Measurements from ENCODE around the gene SRPK3. TPM values are rescaled to one million over a fixed set of nuclear protein-coding genes. Genes with fewer than 3 reads are reported as not detected.
A peak's percentile ranks its signal among the peaks of the same experiment; 100 is the strongest.

SRPK3 gene
- total and polyA plus RNA-seq, 5 experiments from 2014 or later: not detected

DNA sequence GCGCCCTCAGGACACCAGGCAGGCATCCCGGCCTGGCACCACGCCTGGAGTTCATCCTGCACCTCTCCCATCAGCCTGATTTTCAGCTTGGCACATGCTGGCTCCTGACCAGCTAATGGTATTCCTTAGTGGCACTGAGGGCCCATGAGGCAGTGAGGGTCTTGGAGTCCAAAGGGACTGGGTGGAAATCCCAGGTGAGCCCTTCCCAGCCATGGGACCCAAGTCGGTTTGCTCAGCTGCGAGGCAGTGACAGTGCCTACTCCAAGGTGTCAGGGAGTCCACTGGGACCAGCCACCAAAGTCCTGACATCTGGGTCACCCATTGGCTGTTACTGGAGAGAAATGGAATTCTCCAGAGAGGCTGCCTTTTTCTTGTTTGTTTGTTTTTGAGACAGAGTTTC, 18.5 kb downstream of the SRPK3 start:
- H3K27ac Mint-ChIP-seq: no peak overlapping the region
- no peak for ATAC-seq
- no peak for DNase-seq

DNA sequence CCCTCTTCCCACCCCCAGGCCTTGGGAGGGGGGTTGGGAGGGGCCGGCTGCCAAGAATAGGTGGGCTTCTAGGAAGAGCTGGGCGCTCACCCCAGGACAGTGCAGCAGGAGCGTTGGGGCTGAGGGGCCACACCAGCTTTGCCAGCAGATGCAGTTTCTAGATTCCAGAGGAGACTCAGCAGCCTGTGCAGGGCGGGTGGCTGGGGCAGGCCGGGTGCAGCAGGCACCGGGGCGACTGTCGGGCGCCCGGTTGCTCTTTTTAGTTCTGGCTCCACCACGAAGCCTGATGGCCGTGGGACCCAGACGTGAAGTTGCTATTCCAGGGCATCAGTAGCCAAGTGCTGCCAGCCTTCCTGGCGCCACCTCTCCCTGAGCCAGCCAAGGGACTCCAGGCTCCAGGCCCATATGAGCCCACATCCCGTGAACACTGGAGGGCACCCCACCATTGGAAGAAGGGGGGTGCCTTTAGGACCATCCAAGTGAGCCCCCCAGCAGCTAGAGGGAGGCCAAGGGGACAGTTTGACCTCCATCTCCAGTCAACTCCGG, 19.4 kb downstream of the SRPK3 start:
- peaks cover 0 to 17% (median 15%) of the 10 kb centered on the region in 4 donors for H3K4me1 Mint-ChIP-seq
- H3K27me3 Mint-ChIP-seq: no peaks in the 10 kb centered on the region
- no peak overlapping the region for H3K4me3 Mint-ChIP-seq
- POLR2A ChIA-PET: no interaction called here
- ATAC-seq (no peak), DNase-seq (no peak)
- H3K27ac Mint-ChIP-seq: no peak overlapping the region
- peaks cover 0 to 14% (median 0%) of the 10 kb centered on the region in 3 donors for H3K36me3 Mint-ChIP-seq
- no peaks in the 10 kb centered on the region for H3K9me3 Mint-ChIP-seq

More for the DNA sequence above, 18.5 kb downstream of the SRPK3 start:
- Mint-ChIP-seq H3K36me3 (peaks cover 0 to 14% (median 0%) of the 10 kb centered on the region in 3 donors), H3K4me1 (peaks cover 0 to 19% (median 16%) of the 10 kb centered on the region in 4 donors), H3K27me3 (no peaks in the 10 kb centered on the region), H3K4me3 (no peak overlapping the region), H3K9me3 (no peaks in the 10 kb centered on the region)
- POLR2A ChIA-PET: no interaction called here

DNA sequence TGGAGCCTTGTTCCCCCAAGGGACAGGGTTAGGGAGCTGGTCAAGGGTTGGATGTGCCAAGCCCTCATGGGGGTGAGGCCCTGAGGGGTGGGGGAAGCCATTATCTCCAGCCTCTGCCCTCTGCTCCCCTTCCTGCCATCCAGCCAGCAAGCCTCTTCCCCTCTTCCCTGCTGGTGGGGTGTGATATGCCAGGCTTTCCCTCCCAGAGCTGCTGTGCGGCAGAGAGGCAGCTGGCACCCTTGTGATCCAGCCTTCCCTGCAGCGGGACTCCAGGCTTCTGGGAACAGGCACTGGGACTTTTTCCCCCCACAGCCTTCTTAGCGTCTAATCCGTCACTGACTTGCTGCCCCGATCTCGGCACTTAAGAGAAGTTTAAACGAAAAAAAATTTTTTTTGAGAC, 19.9 kb downstream of the SRPK3 start:
- POLR2A ChIA-PET: no interaction called here
- H3K9me3 Mint-ChIP-seq: no peaks in the 10 kb centered on the region
- no peak overlapping the region for H3K4me3 Mint-ChIP-seq

DNA sequence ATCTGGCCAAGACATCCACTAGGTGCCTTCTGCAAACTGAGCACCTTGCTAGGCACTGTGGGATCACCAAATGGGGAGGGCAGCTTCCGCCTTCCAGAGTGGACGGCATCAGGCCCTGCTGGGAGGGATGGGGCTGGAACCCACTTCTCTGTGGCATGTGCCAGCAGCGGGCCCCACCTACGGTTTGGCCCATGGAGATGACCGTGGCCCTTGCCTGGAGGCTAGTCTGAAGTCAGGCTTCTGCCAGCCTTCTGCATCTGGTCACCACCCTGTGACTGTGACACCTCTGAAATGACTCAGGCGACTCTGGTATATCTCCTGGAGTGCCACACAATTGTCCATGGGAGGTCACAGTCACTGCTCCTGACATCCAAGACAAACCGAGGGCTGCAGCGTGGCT, 20.8 kb downstream of the SRPK3 start:
- no peaks in the 10 kb centered on the region for H3K9me3 Mint-ChIP-seq
- no peak for DNase-seq
- H3K27ac Mint-ChIP-seq: no peak overlapping the region
- no peaks in the 10 kb centered on the region for H3K27me3 Mint-ChIP-seq
- peaks cover 0 to 5% (median 3%) of the 10 kb centered on the region in 4 donors for H3K4me1 Mint-ChIP-seq
- POLR2A ChIA-PET: no interaction called here
- no peak for ATAC-seq
- H3K4me3 Mint-ChIP-seq: no peak overlapping the region
- peaks cover 0 to 11% (median 0%) of the 10 kb centered on the region in 3 donors for H3K36me3 Mint-ChIP-seq

More for the DNA sequence above, 19.9 kb downstream of the SRPK3 start:
- Mint-ChIP-seq H3K27me3 (no peaks in the 10 kb centered on the region), H3K36me3 (peaks cover 0 to 14% (median 0%) of the 10 kb centered on the region in 3 donors), H3K4me1 (peaks cover 0 to 14% (median 12%) of the 10 kb centered on the region in 4 donors), H3K27ac (no peak overlapping the region)
- no peak for ATAC-seq
- DNase-seq: no peak

DNA sequence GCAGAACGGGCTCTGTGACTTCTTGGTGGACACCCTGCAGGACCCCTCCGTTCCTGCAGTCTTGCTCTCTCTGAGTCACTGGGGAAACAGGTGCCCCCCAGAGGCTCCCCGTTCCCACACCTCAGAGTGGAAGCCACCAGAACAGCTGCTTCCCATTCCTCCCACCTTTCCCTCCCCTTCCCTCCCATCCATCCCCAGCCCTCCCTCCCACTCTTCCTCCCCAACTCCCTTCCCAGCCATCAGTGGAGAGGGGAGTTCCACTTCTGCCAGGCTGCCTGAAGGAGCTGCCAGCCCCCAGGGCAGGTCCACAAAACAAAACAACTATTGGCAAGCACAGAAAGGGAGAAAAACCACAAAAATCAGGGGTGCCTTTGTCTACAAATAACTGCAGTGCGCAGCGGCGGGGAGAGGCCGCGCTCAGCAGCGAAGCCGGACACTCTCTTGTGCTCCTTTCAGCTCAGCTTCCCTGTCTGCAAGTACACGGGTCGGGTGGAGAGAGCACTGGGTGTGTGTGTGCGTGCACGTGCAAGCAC, 21.7 kb downstream of the SRPK3 start:
- no peak for DNase-seq
- Mint-ChIP-seq H3K4me3 (no peak overlapping the region), H3K4me1 (peaks cover 0 to 3% (median under 1%) of the 10 kb centered on the region in 4 donors), H3K27ac (peak overlapping the region in 2 of 10 donors; percentile 36 to 40), H3K9me3 (no peaks in the 10 kb centered on the region), H3K27me3 (no peaks in the 10 kb centered on the region), H3K36me3 (peaks cover 0 to 7% (median 0%) of the 10 kb centered on the region in 3 donors)
- no peak for ATAC-seq
- POLR2A ChIA-PET: no interaction called here

DNA sequence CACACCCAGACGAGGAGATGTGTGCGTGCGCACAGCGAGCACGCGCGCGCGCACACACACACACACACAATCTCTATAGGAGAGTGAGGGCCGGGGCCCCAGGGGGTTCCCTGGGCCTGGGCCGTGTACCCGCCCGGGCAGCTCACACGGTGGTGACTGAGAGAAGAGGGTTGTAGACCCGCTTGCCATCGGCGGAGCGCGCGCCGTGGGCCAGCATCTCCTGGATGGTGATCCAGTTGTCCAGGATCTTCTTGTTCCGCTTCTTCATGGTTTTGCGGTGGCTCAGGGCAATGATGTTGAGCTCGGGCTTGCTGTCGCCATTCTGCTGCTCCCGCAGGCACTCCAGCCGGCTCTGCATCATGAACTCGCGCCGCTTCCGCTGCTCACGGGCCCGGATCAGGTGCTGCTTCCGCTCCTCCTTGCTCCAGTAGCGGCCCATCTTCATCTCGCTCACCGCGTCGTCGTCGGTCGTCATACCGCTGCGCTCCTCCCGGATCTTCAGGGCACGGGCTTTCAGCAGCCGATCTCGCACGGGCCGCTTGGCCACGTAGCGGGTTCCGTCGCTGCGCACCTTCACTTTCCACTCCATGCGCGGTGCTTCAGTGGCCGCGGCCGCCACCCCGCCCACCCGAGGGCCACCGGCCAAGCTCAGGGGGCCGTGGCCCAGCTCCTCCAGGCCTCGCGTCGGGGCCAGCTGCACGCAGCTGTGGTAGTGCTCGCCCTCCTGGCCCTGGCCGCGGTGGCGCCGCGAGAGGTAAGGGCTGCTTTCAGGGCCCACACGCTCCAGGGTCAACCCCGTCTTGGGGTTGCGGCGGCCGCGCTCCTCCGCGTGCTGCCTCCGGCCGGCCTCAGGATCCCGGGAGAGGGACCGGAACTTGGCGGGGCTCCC, 22.6 kb downstream of the SRPK3 start:
- Mint-ChIP-seq H3K4me1 (peaks cover 0 to 3% (median 0%) of the 10 kb centered on the region in 4 donors), H3K36me3 (peaks cover 0 to 4% (median 0%) of the 10 kb centered on the region in 3 donors), H3K4me3 (no peak overlapping the region), H3K9me3 (no peaks in the 10 kb centered on the region), H3K27ac (no peak overlapping the region), H3K27me3 (no peaks in the 10 kb centered on the region)
- no peak for DNase-seq
- POLR2A ChIA-PET: no interaction called here
- ATAC-seq: no peak

DNA sequence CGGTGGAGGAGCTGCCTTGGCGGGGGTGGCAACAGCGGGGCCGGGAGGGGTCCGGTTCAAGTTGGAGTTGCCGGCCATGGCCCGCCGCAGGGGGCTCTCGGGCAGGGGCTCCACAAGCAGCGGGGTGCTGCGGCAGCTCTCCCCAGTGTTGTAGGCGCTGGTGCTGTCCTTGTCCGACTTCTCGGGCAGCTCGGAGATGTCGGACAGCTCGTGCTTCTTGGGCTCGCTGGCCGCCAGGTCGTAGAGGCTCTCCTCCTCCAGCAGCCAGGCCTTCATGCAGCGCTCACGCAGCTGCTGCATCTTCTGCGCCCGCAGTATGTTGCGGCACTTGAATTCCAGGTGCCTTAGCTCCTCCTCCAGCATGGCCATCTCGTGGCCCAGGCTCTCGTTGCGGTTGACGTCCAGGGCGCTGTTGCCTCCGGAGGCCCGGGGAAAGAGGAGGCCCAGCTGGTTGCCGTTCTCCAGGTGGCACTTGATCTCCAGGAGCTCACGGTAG, 23.3 kb downstream of the SRPK3 start:
- Mint-ChIP-seq H3K9me3 (no peaks in the 10 kb centered on the region), H3K27me3 (no peaks in the 10 kb centered on the region), H3K27ac (no peak overlapping the region), H3K4me1 (peaks cover 0 to 3% (median 0%) of the 10 kb centered on the region in 4 donors), H3K36me3 (no peaks in the 10 kb centered on the region), H3K4me3 (no peak overlapping the region)
- DNase-seq (no peak), ATAC-seq (no peak)
- POLR2A ChIA-PET: no interaction called here

DNA sequence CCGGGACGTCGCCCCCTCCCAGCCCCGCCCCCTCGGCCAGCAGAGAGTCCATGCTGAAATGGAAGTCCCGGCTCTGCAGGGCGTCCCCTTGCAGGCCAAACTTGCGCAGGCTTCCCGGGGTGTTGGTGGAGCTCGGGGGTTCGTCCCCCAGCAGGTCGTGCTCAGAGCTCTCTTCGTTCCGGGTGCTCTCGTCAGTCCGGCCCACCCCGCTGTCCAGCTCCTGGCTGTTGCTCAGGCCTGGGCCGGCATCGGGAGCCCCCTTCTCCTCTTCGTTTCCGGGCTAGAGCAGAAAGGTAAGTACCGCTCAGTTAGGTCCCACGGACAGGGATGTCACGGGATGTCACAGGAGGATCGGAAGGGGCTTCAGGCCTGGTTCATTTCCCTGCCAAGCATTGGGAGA, 23.8 kb downstream of the SRPK3 start:
- DNase-seq: no peak

DNA sequence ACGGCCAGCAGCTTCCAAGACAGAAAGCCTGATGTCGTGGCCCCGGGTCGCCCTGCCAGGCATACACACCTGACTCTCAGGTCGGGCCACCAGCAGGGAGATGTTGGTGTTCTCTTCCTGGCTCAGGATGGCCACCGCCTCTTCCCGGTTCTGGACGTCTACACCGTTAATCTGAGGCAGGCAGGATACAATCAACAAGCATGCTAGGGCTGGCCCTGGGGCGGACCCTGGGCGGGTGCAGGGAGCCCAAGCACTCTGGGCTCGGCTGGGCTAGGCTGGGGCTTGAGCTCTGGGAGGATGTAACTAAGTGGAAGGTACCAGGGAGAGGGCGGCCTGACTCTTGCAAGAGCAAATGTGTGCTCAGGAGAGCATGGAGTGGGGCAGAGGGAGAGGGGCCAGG, 24.6 kb downstream of the SRPK3 start:
- Mint-ChIP-seq H3K36me3 (no peaks in the 10 kb centered on the region), H3K4me3 (no peak overlapping the region), H3K9me3 (no peaks in the 10 kb centered on the region), H3K27ac (peak overlapping the region in 1 of 10 donors; percentile 12), H3K27me3 (no peaks in the 10 kb centered on the region), H3K4me1 (peaks cover 0 to 3% (median 0%) of the 10 kb centered on the region in 4 donors)
- DNase-seq (no peak), ATAC-seq (no peak)
- POLR2A ChIA-PET: interaction anchor here (1.0 kb wide), 1 partner anchor 13 kb away, joined by 4 read pairs; no protein-coding TSS in a partner anchor

More for the DNA sequence above, 23.8 kb downstream of the SRPK3 start:
- Mint-ChIP-seq H3K9me3 (no peaks in the 10 kb centered on the region), H3K36me3 (no peaks in the 10 kb centered on the region), H3K27ac (no peak overlapping the region), H3K4me3 (no peak overlapping the region), H3K27me3 (no peaks in the 10 kb centered on the region), H3K4me1 (peaks cover 0 to 3% (median 0%) of the 10 kb centered on the region in 4 donors)
- POLR2A ChIA-PET: no interaction called here
- no peak for ATAC-seq

DNA sequence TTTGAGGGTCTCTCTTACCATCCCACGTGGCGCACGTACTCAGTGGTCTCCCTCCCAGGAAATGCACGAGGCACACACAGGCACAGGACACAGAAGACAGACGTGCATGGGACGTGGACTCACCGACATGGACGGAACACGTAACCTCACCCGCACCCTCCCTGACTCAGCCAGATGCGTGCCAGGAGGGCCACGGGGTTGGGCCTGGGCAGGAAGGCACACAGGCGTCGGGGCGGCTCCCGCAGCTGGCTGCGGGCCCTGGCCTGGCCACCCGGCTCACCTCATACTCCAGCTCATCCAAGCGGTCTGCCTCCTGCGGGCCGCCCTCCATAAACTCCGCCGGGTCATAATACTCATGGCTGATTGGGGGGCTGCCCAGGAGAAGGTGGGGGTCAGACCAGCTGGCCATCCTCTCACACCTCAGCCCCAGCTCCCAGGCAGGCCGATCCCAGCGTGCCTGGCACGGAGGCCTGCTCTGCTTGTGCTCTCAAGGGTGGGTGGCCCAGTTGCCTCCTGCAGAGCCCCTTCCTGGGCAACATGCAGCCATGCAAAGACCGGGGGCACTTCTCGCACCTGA, 26.2 kb downstream of the SRPK3 start:
- Mint-ChIP-seq H3K27me3 (no peaks in the 10 kb centered on the region), H3K36me3 (no peaks in the 10 kb centered on the region), H3K9me3 (no peaks in the 10 kb centered on the region), H3K4me1 (peaks cover 0 to 3% (median 0%) of the 10 kb centered on the region in 4 donors), H3K4me3 (no peak overlapping the region), H3K27ac (no peak overlapping the region)
- no peak for DNase-seq
- no peak for ATAC-seq
- POLR2A ChIA-PET: no interaction called here

DNA sequence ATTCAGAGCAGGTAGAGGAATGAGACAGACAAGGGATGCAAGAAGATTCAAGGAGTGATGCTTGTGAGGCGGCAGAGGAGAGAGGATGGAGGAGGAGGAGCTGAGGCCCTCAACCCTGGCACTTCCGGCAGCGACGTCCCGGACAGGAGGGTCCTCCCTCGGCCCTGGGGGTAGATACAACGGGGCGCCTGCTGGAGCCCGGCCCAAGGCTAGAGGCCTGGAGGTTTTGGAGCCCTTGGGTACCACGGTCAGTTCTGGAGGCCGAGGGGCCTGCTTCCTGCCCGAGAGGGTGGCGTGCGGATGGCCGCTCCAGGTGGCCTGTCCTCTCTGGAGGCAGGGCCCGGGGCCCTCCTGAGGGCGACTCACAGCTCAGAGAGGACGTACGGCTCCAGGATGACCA, 27.1 kb downstream of the SRPK3 start:
- POLR2A ChIA-PET: no interaction called here
- H3K27ac Mint-ChIP-seq: no peak overlapping the region
- H3K4me3 Mint-ChIP-seq: no peak overlapping the region

DNA sequence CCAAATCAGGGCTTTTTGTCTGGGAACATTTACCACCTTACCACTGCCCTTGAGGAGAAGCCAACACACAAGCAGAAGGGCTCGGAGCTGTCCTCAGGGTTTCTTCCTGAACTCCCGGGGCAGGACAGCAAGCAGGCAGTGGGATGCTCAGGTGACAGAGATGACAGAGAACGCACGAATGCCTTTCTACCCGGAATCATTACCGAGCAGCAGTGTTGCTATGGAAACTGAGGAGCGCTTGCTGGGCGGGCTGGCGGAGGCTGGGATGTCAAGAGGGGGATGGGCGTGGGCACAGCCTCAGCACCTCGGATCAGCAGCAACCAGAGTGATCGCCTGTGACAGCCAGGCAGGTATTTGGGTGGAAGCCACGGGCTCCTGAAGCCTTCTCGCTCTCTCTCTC, 31.4 kb downstream of the SRPK3 start:
- no peak for DNase-seq
- Mint-ChIP-seq H3K27me3 (no peaks in the 10 kb centered on the region), H3K27ac (no peak overlapping the region), H3K36me3 (no peaks in the 10 kb centered on the region), H3K4me3 (no peak overlapping the region), H3K9me3 (no peaks in the 10 kb centered on the region), H3K4me1 (peaks cover 11 to 18% (median 15%) of the 10 kb centered on the region in 4 donors)
- POLR2A ChIA-PET: no interaction called here
- no peak for ATAC-seq

More for the DNA sequence above, 27.1 kb downstream of the SRPK3 start:
- no peaks in the 10 kb centered on the region for H3K4me1 Mint-ChIP-seq
- DNase-seq (no peak), ATAC-seq (no peak)
- H3K9me3 Mint-ChIP-seq: no peaks in the 10 kb centered on the region
- H3K27me3 Mint-ChIP-seq: no peaks in the 10 kb centered on the region
- no peaks in the 10 kb centered on the region for H3K36me3 Mint-ChIP-seq

DNA sequence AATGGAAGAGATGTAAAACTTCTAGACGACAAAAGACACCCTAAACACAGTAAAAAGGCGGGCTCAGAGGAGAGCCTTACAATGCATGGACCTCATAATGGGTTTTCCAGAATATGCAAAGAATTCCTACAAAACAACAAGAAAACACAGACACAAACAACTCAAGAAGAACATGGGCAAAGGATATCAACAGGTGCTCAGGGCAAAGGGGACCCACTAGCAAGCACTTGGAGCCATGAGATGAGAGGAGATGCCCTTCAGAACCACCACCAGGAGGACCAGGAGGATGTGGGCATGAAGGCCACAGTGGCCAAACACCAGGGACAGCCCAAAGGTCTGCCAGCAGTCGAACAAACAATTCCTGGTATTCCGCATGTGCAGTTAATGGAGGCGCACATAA, 32.3 kb downstream of the SRPK3 start:
- POLR2A ChIA-PET: no interaction called here
- H3K9me3 Mint-ChIP-seq: no peaks in the 10 kb centered on the region
- DNase-seq (no peak), ATAC-seq (no peak)
- no peaks in the 10 kb centered on the region for H3K36me3 Mint-ChIP-seq
- no peaks in the 10 kb centered on the region for H3K27me3 Mint-ChIP-seq
- H3K4me1 Mint-ChIP-seq: peaks cover 11 to 22% (median 17%) of the 10 kb centered on the region in 4 donors
- peak overlapping the region in 1 of 10 donors; percentile 37 for H3K27ac Mint-ChIP-seq
- no peak overlapping the region for H3K4me3 Mint-ChIP-seq
